HG03565 (cell line): Measurements from ENCODE around the gene GNG3.
"Not testable (repeated sequence)": the region's sequence is repeated elsewhere in the genome, so short reads cannot be mapped to it uniquely, and the experiment has no call there.

Source experiments
- ATAC-seq: cut with Tn5 transposase; IDR thresholded peaks from one replicate; pipeline ENCODE4 v1.9.1; 2021; ENCODE audit warnings: mild to moderate bottlenecking, moderate library complexity; ENCODE audit not compliant: unreplicated experiment

The GNG3 gene

DNA sequence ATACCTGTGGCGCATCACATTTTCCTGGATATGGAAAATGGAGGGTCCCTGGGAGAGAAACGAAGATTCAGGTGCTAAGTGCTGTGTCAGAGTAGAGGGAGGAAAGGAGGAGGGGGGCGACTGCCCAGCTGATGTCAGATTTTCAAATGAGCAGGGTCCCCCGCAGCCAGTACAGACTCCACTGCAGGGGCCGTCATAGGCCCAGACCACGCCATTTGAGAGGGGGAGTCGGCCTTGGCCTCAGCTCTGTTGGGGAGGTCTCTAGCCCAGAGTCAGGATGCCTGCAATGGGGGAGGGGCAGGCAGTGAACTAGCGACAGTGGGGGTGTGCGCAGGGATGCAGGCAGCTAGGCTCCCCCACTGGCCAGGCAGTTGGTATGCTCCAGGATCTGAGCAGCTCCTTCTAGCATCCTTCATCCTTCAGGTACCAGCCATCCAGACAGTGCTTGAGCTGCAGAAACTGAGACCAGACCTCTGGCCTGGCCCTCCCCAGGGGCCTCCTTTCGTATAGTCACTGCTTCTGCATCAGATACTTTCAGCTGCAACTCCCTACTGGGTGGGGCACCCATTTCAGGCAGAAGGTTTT lies at the start of gene GNG3, which contains the start of gene BSCL2:
Gene GNG3 (plus strand): TSS at position 400 of the 585 bp plus-strand sequence. CDS start 620 bp downstream, outside the sequence.
Gene BSCL2 (minus strand): TSS at position 148 of the 585 bp plus-strand sequence. CDS start 229 bp downstream, outside the sequence.
- ATAC-seq = no peak

DNA sequence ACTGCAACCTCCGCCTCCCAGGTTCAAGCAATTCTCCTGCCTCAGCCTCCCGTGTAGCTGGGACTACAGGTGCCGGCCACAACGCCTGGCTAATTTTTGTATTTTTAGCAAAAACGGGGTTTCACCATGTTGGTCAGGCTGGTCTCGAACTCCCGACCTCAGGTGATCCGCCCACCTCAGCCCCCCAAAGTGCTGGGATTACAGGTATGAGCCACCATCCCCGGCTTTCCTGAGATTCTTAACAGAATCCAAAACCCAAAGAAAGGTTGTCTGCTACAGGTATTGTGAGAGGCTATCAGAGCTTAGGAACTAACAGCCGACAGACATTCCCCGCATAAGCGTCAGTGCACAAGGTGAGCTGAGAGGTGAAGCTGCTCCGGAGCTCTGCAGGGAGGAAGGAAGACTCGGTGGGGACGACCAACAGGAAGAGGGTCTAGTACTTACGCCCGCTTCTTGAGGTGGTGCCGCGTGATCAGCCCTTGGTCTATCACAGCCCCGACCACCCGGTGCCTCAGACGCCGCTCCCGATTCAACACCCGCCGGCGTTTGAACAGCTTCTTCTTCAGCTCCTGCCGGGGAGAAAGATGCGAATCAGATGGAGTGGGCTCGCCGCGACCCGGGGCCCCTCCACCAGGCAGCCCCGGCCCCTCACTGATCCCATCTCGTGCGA lies 42.9 kb upstream of the GNG3 start:
- ATAC-seq = peak; percentile 14

DNA sequence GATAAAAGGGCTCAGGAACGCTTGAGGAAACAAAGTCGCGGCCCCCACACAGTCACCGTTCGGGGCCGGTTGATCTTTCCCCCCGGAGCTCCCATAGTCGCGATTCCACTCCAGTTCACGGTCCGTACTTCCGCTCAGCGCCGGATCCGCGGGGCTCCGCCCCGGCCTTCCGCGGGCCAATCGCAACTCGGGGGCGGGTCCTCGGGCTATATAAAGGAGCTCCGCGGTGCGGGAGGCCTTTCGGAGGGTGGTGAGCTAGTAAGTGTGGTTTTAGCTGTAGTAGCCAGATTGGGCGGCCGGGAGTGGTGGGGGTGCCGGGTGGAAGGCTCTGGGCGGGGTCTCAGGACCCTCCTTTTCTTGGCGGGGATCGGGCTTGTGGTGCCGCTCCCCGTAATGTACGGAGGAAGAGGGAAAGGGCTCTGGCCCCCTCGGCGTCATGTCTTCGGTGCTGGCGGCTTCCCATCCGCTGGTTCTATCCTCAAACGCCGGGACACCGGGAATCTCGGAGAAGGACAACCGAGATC lies 42.3 kb upstream of the GNG3 start, which contains the start of the genes C11orf98 and CSKMT:
Gene C11orf98 (minus strand): TSS at position 136 of the 524 bp plus-strand sequence. CDS start 41 bp downstream, at position 95.
Gene CSKMT (plus strand): TSS at position 238 of the 524 bp plus-strand sequence. CDS start 568 bp downstream, outside the sequence.
- peak; percentile 66 for ATAC-seq

DNA sequence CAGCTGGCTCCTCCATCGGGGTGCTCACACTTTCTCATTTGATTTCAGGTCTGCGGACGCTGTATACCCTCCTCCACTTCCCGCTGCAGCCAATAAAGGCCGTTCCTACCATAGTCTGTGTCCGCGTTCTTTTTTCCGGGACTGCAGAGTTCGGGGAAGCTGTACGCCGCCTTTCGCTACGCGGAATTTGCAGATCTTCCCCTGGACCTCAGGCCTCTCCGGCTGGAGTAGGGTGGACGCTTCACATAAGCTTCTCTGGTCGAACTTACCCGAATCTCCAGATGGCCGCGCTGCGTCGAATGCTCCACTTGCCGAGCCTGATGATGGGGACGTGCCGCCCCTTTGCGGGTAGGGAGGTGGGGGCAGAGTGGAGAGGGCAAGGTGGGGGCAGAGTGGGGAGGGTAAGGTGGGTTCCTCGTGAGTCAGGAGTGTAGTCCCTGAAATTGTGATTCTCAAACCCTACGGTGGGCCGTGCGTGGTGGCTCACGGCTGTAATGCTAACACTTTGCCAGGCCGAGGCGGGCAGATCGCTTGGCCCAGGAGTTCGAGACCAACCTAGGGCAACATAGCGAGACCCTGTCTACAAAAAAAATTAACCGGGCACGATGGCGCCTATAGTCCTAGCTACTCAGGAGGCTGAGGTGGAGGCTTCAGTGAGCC lies 41.7 kb upstream of the GNG3 start:
- no peak for ATAC-seq

DNA sequence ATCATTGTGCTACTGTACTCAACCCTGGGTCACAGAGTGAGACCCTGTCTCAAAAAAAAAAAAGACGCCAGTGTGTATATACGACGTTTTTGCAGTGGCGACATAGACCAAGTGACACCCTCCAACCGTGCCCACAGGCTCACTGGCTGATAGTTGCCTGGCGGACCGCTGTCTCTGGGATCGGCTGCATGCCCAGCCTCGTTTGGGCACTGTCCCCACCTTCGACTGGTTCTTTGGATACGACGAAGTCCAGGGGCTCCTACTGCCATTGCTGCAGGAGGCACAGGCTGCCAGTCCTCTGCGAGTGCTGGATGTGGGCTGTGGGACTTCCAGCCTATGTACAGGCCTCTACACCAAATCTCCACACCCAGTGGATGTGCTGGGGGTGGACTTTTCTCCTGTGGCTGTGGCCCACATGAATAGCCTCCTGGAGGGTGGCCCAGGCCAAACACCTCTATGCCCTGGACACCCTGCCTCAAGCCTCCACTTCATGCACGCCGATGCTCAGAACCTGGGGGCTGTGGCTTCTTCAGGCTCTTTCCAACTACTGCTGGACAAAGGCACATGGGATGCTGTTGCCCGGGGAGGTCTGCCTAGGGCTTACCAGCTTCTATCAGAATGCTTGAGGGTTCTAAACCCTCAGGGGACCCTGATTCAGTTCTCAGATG lies 41.1 kb upstream of the GNG3 start:
- ATAC-seq = no peak

DNA sequence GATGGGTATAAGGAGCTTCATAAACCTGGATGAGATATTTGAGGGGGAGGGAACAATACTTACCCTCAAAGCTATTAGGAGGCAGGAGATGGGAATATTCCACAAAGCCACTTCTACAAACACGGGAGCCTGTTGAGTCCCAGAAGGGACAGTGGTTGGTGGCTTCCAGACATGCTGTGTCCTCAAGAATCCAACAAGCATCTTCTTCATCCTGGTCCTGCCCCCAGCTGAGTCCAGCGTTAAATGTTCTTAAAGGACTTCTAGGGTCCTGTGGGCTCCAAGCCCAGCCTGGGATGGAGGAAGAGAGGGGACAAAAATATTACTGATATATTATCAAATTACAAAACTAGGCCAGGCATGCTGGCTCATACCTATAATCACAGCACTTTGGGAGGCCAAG lies 40.0 kb upstream of the GNG3 start:
- no peak for ATAC-seq

DNA sequence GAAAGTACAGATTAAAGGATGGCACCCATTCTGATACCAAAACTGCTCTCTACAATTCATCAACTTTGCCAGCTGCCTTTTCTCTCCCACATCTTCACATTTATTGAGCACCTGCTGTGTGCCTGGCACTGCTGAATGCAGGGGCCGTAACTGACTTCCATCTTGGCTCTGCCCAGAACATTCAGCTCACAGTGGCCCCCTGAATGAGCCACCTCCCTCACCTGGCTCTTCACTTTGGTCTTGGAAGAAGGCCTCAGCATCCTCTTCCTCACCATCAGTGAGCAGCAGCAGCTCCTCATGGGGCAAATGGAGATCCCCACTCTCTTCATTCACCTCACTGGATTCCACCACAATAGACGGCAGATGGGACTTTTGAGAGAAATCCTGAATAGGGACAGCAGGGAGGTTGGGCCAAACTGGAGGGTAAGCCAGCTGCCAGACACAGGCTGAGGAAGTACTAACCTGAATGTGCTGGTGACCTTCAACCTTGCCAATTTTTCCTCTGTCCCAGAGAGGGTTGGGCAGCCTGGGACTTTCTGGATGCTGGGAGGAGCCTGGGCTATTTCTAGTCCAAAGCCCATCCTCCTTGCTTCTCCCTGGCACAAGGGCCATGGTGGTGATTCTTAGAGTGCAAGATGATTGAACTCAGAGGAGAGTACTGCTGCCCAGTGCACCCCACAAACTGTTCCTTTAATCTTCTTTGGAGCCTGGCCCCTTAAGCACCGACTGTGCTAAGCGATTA lies 37.9 kb upstream of the GNG3 start:
- no peak for ATAC-seq

DNA sequence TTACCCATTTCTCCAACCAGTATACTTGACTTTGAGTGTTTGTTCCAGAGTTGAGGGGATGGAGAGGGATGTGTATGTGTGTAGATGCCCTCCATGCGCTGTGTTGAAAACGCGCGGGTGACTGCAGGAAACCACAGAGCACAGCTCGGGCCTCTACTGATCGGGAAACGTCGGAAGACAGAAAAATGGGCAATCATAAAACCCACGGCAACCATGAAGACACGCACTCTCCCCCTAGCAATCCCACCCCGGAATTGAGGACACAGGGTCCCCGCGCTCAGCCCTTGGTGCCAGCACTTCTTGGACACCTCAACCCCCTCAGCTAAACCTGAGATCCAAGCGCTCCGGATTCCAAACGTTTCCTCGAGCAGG lies 36.3 kb upstream of the GNG3 start:
- no peak for ATAC-seq

DNA sequence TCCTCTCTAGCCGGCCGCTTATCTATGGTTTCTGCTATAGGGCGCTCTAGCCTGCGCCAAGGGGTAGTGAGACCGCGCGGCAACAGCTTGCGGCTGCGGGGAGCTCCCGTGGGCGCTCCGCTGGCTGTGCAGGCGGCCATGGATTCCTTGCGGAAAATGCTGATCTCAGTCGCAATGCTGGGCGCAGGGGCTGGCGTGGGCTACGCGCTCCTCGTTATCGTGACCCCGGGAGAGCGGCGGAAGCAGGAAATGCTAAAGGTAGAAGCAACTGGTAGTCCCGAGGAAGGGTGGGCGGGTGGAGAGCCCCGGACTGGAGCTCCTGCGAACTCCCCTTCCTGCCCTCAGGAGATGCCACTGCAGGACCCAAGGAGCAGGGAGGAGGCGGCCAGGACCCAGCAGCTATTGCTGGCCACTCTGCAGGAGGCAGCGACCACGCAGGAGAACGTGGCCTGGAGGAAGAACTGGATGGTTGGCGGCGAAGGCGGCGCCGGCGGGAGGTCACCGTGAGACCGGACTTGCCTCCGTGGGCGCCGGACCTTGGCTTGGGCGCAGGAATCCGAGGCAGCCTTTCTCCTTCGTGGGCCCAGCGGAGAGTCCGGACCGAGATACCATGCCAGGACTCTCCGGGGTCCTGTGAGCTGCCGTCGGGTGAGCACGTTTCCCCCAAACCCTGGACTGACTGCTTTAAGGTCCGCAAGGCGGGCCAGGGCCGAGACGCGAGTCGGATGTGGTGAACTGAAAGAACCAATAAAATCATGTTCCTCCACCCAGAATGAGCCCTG lies 35.7 kb upstream of the GNG3 start, which contains the start of the genes LBHD1 and UQCC3:
Gene LBHD1 (minus strand): TSS at position 660 of the 782 bp plus-strand sequence. CDS start 2,236 bp downstream, outside the sequence.
Gene UQCC3 (plus strand): TSS at position 66 of the 782 bp plus-strand sequence. CDS start 73 bp downstream, at position 139.
- no peak for ATAC-seq

DNA sequence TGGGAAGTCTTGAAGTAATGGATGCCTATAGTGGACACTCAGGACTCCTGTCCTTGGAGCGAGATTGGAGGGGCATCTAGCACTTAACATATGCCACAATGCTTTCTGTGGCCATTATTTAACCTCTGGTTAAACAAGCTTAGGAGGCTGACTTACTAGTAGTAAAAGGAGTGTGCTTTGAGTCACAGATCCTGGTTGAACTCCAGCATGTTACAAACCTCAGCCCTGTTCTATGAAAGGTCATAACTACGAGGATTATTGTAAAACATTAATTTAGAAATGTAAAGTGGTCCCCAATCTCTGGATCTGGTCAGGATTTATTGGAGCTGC lies 34.3 kb upstream of the GNG3 start:
- ATAC-seq = no peak

DNA sequence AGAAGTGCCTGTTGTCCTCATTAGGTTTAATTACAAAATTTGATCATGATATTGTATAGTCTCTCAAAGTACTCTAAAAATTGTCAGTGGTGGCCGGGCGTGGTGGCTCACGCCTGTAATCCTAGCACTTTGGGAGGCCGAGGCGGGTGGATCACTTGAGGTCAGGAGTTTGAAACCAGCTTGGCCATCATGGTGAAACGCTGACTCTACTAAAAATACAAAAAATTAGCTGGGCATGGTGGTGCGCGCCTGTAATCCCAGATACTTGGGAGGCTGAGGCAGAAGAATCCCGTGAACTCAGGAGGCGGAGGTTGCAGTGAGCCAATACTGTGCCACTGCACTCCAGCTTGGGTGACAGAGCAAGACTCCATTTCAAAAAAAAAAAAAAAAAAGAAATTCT lies 32.1 kb upstream of the GNG3 start:
- not testable (repeated sequence) for ATAC-seq

DNA sequence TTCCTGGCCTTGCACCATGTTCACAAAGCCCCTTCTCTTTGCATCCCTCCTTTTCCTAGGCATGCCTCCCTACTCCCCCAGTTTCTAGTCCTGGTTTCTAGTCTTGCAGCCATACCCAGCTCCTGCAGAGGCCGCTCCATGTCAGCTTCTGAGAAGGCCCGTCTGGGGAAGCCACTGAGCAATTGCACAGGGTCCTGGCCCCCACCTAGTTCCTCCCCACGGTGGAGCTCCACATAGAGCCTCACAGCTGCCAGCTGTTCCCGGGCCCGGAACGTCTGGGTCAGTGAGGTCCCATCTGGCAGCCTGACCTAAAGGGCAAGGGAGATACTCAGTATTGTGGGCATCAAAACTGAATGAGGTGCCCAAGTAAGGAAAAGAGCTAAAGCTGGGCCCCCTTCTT lies 30.8 kb upstream of the GNG3 start:
- ATAC-seq = no peak

DNA sequence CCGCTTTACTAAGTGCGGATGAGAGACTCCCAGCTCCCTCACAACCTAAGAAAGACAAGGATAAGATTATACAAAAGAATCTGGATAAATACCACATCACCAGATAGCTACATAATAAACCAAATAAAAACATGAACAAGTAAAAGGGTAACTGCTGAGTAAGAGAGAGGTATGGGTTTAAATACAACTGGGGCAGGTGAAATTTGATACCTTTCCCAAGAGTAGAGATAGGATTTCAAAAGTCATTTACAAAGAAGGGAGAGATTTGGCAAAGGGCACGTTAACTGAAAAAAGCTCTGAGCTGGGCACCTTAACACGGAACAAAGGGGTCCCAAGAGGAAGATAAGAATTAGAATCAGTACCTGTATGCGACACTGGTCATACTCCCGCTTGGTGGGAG lies 30.3 kb upstream of the GNG3 start:
- ATAC-seq = no peak

DNA sequence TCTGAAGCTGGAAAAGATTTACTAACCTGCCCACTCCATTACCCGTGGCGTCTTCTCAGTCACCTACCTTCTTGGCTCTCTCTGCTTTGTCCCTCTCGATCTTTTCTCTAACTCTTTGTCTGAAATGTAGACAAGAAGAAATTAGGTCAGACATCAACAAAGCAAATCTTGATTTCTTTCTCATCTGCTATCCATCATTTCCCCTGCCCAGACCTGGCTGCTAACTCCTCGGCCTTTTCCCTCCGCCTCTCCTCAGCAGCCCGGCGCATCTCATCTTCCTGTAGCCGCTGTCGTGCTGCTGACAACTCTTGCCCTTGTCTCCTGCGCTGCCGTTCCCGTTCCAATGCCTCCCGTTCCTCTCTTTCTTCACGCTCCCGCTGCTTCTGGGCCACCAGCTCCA lies 29.8 kb upstream of the GNG3 start:
- ATAC-seq = no peak

DNA sequence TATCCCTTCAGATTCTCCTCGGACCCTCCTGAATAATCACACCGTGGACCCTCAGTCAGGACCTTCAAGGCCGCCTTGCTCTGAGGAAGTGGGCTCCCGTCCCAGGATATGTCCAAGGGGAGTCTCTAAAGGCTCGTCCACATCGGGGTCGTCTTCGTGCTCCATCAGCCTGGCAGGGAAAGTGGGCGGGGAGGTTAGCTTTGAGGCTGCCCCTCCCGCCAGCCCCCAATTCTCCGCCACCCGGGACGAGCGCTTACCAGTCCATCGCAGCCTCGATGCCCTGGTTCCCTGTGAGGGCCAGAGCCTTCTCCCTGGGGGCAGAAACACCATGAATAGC lies 29.1 kb upstream of the GNG3 start:
- ATAC-seq = no peak

DNA sequence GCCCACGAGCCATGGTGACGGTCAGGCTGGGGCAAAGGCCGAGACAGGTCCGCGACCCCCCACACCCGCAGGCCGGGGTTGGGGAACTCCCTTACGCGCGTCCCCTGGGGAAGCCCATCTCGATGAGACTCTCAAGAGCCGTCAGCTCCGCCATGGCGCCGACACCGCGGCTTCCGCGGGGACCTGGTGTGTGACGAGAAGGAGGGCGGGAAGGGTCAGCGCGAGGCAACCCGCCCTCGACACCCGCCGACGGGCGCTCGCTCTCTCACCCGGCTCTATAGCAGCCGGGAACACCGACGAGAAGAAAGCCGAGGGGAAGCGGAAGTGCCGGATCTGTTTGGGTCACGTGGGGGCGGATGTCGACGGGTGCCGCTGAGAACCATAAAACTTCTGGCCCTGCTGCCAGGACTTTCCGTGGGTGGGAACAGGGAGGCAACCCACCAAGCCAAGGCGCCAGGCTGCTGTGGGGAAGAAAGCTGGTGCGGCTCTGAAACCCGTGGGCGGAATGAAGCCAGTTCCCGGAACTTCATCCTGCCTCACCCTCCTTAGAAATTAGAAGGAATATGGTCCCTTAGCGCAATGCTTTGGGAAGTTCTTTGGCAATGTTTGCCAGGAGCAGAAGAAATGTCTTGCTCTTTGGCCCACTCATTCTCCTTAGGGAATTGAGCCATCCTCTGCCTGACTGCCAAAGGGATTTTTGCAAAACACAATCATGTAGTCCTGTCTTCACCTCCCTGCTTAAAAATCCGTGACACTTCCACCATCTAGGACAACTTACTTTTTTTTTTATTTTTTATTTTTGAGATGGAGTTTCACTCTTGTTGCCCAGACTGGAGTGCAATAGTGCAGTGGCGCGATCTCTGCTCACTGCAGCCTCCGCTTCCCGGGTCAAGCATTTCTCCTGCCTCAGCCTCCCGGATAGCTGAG lies 28.4 kb upstream of the GNG3 start, which contains the start of gene UBXN1:
Gene UBXN1 (minus strand): TSS at position 304 of the 927 bp plus-strand sequence. CDS start 150 bp downstream, at position 154.
- peak; percentile 45 for ATAC-seq

DNA sequence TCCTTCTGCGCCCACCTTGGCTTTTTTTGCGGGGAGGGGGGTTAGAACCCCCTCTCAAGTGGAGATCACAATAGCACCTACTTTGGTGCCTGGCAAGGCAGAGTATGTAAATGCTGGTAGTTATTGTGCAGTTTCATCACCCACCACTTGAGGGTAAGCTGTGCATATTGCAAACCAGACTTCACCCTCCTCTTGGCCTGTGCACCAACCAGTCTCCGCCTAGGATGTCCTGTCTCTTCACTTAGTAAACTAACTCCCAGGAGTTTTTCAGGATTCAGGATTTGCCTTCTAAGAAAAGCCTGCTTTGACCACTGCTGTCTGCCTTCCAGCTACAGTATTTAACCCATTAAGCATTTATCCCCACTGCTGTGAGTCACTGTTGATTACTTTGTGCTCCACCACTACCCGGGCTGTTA lies 26.6 kb upstream of the GNG3 start:
- ATAC-seq = peak; percentile 52

DNA sequence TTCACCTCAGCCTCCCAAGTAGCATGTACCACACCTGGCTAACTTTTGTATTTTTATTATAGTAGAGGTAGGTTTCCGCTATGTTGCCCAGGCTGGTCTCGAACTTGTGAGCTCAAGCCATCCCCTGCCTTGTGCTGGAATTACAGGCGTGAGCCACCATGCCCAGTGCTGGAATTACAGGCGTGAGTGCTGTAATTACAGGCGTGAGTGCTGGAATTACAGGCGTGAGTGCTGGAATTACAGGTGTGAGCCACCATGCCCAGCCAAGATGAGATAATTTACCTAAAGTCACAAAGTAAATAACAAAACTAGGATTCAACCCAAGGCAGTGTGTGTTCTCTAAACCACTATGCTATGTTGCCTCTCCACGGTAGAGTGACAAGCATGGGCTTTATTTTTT lies 25.0 kb upstream of the GNG3 start:
- ATAC-seq = no peak
